Iris pigment epithelial cell (primary cell): Measurements from ENCODE around the gene AMTN.
"Not testable (repeated sequence)": the region's sequence is repeated elsewhere in the genome, so short reads cannot be mapped to it uniquely, and the experiment has no call there.

ENCODE experiments used
- DNase-seq: peaks from one replicate; pipeline ENCODE4 v3.0.0-alpha.2; 2011; ENCODE audit warnings: low read depth

The AMTN gene

GRCh38 chr4:70518269-70518668, at the start of gene AMTN:
Gene AMTN, plus strand, starts transcription at chr4:70518569. Its CDS starts 209 bp downstream, at chr4:70518778.
- DNase-seq = no peak

- peak; percentile 24 for DNase-seq
These were observed 46.5 kb upstream of the AMTN start, which contains the start of gene MUC7 for GRCh38 chr4:70471897-70472296. Gene MUC7, plus strand, starts transcription at chr4:70472197. Its CDS starts 1,825 bp downstream, at chr4:70474022.

- DNase-seq = peak; percentile 43
These were observed 44.7 kb upstream of the AMTN start for GRCh38 chr4:70473679-70474078.

- no peak for DNase-seq
These were observed 29.6 kb upstream of the AMTN start for GRCh38 chr4:70488748-70489147.

GRCh38 chr4:70496231-70496630, 22.1 kb upstream of the AMTN start:
- no peak for DNase-seq

- peak; percentile 11 for DNase-seq
These were observed 16.5 kb upstream of the AMTN start for GRCh38 chr4:70501838-70502237.

GRCh38 chr4:70504733-70505132, 13.6 kb upstream of the AMTN start:
- DNase-seq = no peak

GRCh38 chr4:70505151-70505748, 13.1 kb upstream of the AMTN start:
- peak; percentile 60 for DNase-seq

- peak; percentile 54 for DNase-seq
These were observed 9.6 kb upstream of the AMTN start for GRCh38 chr4:70508801-70509200.

- peak; percentile 16 for DNase-seq
These were observed 7.0 kb upstream of the AMTN start for GRCh38 chr4:70511365-70511764.

- peak; percentile 92 for DNase-seq
These were observed 2.8 kb upstream of the AMTN start for GRCh38 chr4:70515367-70516250.

- DNase-seq = peak; percentile 64
These were observed 347 bp downstream of the AMTN start for GRCh38 chr4:70518716-70519115.

GRCh38 chr4:70522626-70523025, 4.3 kb downstream of the AMTN start:
- no peak for DNase-seq

- no peak for DNase-seq
These were observed 12.6 kb downstream of the AMTN start for GRCh38 chr4:70530997-70531396.

- no peak for DNase-seq
These were observed 13.6 kb downstream of the AMTN start for GRCh38 chr4:70531981-70532380.

GRCh38 chr4:70533211-70533610, 14.8 kb downstream of the AMTN start:
- DNase-seq = no peak

- no peak for DNase-seq
These were observed 15.4 kb downstream of the AMTN start for GRCh38 chr4:70533791-70534190.

- not testable (repeated sequence) for DNase-seq
These were observed 16.5 kb downstream of the AMTN start for GRCh38 chr4:70534886-70535285.

GRCh38 chr4:70538869-70539268, 20.5 kb downstream of the AMTN start:
- no peak for DNase-seq

GRCh38 chr4:70544279-70544868, 26.0 kb downstream of the AMTN start:
- DNase-seq = peak; percentile 43

GRCh38 chr4:70556856-70557255, 38.5 kb downstream of the AMTN start:
- peak; percentile 60 for DNase-seq

- DNase-seq = peak; percentile 58
These were observed 41.0 kb downstream of the AMTN start for GRCh38 chr4:70559211-70559830.
